HG02610 (cell line): ENCODE data around the gene RINT1.
"Not testable (repeated sequence)": the region's sequence is repeated elsewhere in the genome, so short reads cannot be mapped to it uniquely, and the experiment has no call there.

Source experiments
- ATAC-seq: cut with Tn5 transposase; IDR thresholded peaks from one replicate; pipeline ENCODE4 v1.9.1; 2021; ENCODE audit warnings: mild to moderate bottlenecking, moderate library complexity; ENCODE audit not compliant: unreplicated experiment

RINT1 gene

GRCh38 chr7:105596866-105597265, 64.9 kb downstream of the RINT1 start:
- ATAC-seq: no peak

- not testable (repeated sequence) for ATAC-seq
Measured at GRCh38 chr7:105599080-105599479, 67.1 kb downstream of the RINT1 start.

GRCh38 chr7:105599551-105599950, 67.5 kb downstream of the RINT1 start:
- ATAC-seq: no peak

GRCh38 chr7:105600720-105601550, 68.9 kb downstream of the RINT1 start:
- no peak for ATAC-seq

GRCh38 chr7:105602325-105603305, 70.6 kb downstream of the RINT1 start:
- no peak for ATAC-seq

- ATAC-seq: no peak
Measured at GRCh38 chr7:105610165-105610930, 78.3 kb downstream of the RINT1 start.

- ATAC-seq: no peak
Measured at GRCh38 chr7:105611856-105612775, 80.1 kb downstream of the RINT1 start.

- ATAC-seq: no peak
Measured at GRCh38 chr7:105612806-105613205, 80.8 kb downstream of the RINT1 start.

GRCh38 chr7:105613611-105614330, 81.8 kb downstream of the RINT1 start:
- no peak for ATAC-seq

- no peak for ATAC-seq
Measured at GRCh38 chr7:105614341-105614840, 82.4 kb downstream of the RINT1 start.
